Measurements from ENCODE around the gene UNC79. TPM values are rescaled to one million over a fixed set of nuclear protein-coding genes. Genes with fewer than 3 reads are reported as not detected.

Gene UNC79
- total and polyA plus RNA-seq, 10 of the 15 experiments (the other 5 are each of a cell fraction or from before 2014, with no cell fraction given): 0.04 to 0.29 (median 0.14) TPM

GRCh38 chr14:93727039-93727740, 296.5 kb downstream of the UNC79 start:
- ChIA-PET CTCF (no interaction called here), SMC1A (ENCODE audit: uncharacterized antibody, unreplicated experiment) (no interaction called here), RAD21 (ENCODE audit: unreplicated experiment) (no interaction called here), POLR2A (no interaction called here)
- intact Hi-C loops (cut with micrococcal nuclease; ENCODE audit: unreplicated experiment) (no loop called here), in situ Hi-C loops (cut with MboI) (no loop called here)
- Histone ChIP-seq H3K4me2 (ENCODE audit: control insufficient read depth, insufficient read depth) (no peak overlapping the region), H3K36me3 (ENCODE audit: control insufficient read depth in 2 of 2, insufficient read depth in 2 of 2, low read length in 1 of 2) (no peaks in the 10 kb centered on the region), H2AFZ (ENCODE audit: control insufficient read depth, low read depth, low read length) (no peak overlapping the region), H3K4me3 (no peak overlapping the region), H3K27me3 (replicated peaks in 1 of 2; ENCODE audit: control insufficient read depth in 2 of 2, insufficient read depth in 2 of 2, low read length in 1 of 2) (no peaks in the 10 kb centered on the region; a peak in 1 of 4 replicates), H3K4me1 (ENCODE audit: control insufficient read depth, insufficient read depth, low read length) (no peaks in the 10 kb centered on the region), H3K79me2 (ENCODE audit: control insufficient read depth, insufficient read depth, low read length) (no peaks in the 10 kb centered on the region), H3K9ac (ENCODE audit: control insufficient read depth, insufficient read depth, low read length) (no peak overlapping the region), H3K9me3 (replicated peaks; ENCODE audit: control insufficient read depth, insufficient read depth, low read length) (no peaks in the 10 kb centered on the region), H4K20me1 (ENCODE audit: control insufficient read depth, insufficient read depth) (no peaks in the 10 kb centered on the region), H3K27ac (ENCODE audit: control insufficient read depth, insufficient read depth) (no peak overlapping the region)
- ATAC-seq: no peak
- WGBS (ENCODE audit: insufficient coverage, insufficient replicate concordance, low lambda C conversion rate, missing lambda C conversion rate): 49% methylated on average over 23 of the region's 23 CpGs
- no peak for FAIRE-seq
- no peak for DNase-seq (ENCODE audit: low read depth, low spot score)
- BruUV-seq (replicated peaks): no TSS peak
- TF ChIP-seq CUX1 (IDR thresholded peaks at IDR 0.05; ENCODE audit: insufficient replicate concordance, low read depth, low read length): no peak
- no peak for TF ChIP-seq TBL1XR1 (IDR thresholded peaks at IDR 0.05; ENCODE audit: low read depth, low read length)
- no peak for TF ChIP-seq ATF2 (IDR thresholded peaks at IDR 0.05; ENCODE audit: low read length)
- TF ChIP-seq WRNIP1 (IDR thresholded peaks at IDR 0.05; ENCODE audit: borderline replicate concordance, low read depth, low read length): no peak
- TF ChIP-seq BCLAF1 (IDR thresholded peaks at IDR 0.05): no peak
- TF ChIP-seq HSF1 (IDR thresholded peaks at IDR 0.05; ENCODE audit: low read depth, low read length): no peak
- TF ChIP-seq BCL11A (IDR thresholded peaks at IDR 0.05; ENCODE audit: low read depth, low read length): no peak
- TF ChIP-seq POLR2AphosphoS5 (IDR thresholded peaks at IDR 0.05; ENCODE audit: low read length): no peak
- TF ChIP-seq FOS (IDR thresholded peaks at IDR 0.05; ENCODE audit: borderline replicate concordance, extremely low read depth, insufficient read length): no peak
